ENCODE results near the gene CCL19. TPM values are rescaled to one million over a fixed set of nuclear protein-coding genes. Genes with fewer than 3 reads are reported as not detected.
"Not testable (repeated sequence)": the region's sequence is repeated elsewhere in the genome, so short reads cannot be mapped to it uniquely, and the experiment has no call there.

The CCL19 gene
- 2.1 TPM for total RNA-seq
- 4.0 TPM for polyA plus RNA-seq

GRCh38 chr9:34690983-34691935 lies at the start of gene CCL19:
Gene CCL19 (minus strand): TSS chr9:34691276. CDS start chr9:34691139, 137 bp downstream.
- no peaks in the 10 kb centered on the region for H3K4me1 ChIP-seq (ENCODE audit: insufficient read depth)
- DNase-seq (ENCODE audit: extremely low spot score), result no peak
- H3K27ac ChIP-seq (ENCODE audit: low read depth), result no peak within 1 kb of the TSS
- 57% methylated on average over 6 of the region's 6 CpGs for WGBS
- no peaks in the 10 kb centered on the region for H3K36me3 ChIP-seq (ENCODE audit: insufficient read depth)
- no peak within 1 kb of the TSS for H3K4me3 ChIP-seq (ENCODE audit: low read depth, low read length)

- WGBS, result 96% methylated on average over 27 of the region's 27 CpGs
- H3K27ac ChIP-seq (ENCODE audit: low read depth); H3K36me3 ChIP-seq (ENCODE audit: insufficient read depth); DNase-seq (ENCODE audit: extremely low spot score); H3K4me3 ChIP-seq (ENCODE audit: low read depth, low read length); H3K4me1 ChIP-seq (ENCODE audit: insufficient read depth): not testable (repeated sequence)
Measured at GRCh38 chr9:34740176-34740575, 49.1 kb upstream of the CCL19 start.

GRCh38 chr9:34737677-34738260 lies 46.7 kb upstream of the CCL19 start:
- Histone ChIP-seq H3K4me3 (ENCODE audit: low read depth, low read length) (no peak overlapping the region), H3K27ac (ENCODE audit: low read depth) (no peak overlapping the region), H3K4me1 (ENCODE audit: insufficient read depth) (no peaks in the 10 kb centered on the region), H3K36me3 (ENCODE audit: insufficient read depth) (no peaks in the 10 kb centered on the region)
- WGBS, result 47% methylated on average over 6 of the region's 6 CpGs
- DNase-seq (ENCODE audit: extremely low spot score), result no peak

- DNase-seq (ENCODE audit: extremely low spot score), result no peak
- Histone ChIP-seq H3K27ac (ENCODE audit: low read depth) (no peak overlapping the region), H3K4me1 (ENCODE audit: insufficient read depth) (no peaks in the 10 kb centered on the region), H3K4me3 (ENCODE audit: low read depth, low read length) (no peak overlapping the region), H3K36me3 (ENCODE audit: insufficient read depth) (no peaks in the 10 kb centered on the region)
Measured at GRCh38 chr9:34734720-34735119, 43.6 kb upstream of the CCL19 start.

- no peak overlapping the region for H3K27ac ChIP-seq (ENCODE audit: low read depth)
- H3K36me3 ChIP-seq (ENCODE audit: insufficient read depth), result no peaks in the 10 kb centered on the region
Measured at GRCh38 chr9:34732886-34733285, 41.8 kb upstream of the CCL19 start.

GRCh38 chr9:34732478-34732877 lies 41.4 kb upstream of the CCL19 start:
- Histone ChIP-seq H3K27ac (ENCODE audit: low read depth) (no peak overlapping the region), H3K36me3 (ENCODE audit: insufficient read depth) (no peaks in the 10 kb centered on the region), H3K4me3 (ENCODE audit: low read depth, low read length) (no peak overlapping the region), H3K4me1 (ENCODE audit: insufficient read depth) (no peaks in the 10 kb centered on the region)
- no peak for DNase-seq (ENCODE audit: extremely low spot score)
- WGBS, result 90% methylated on average over 1 of the region's 1 CpG

More at GRCh38 chr9:34732886-34733285, 41.8 kb upstream of the CCL19 start:
- DNase-seq (ENCODE audit: extremely low spot score), result no peak
- Histone ChIP-seq H3K4me3 (ENCODE audit: low read depth, low read length) (no peak overlapping the region), H3K4me1 (ENCODE audit: insufficient read depth) (no peaks in the 10 kb centered on the region)
- 81% methylated on average over 2 of the region's 2 CpGs for WGBS

GRCh38 chr9:34723141-34723540 lies 32.1 kb upstream of the CCL19 start:
- Histone ChIP-seq H3K4me1 (ENCODE audit: insufficient read depth) (no peaks in the 10 kb centered on the region), H3K4me3 (ENCODE audit: low read depth, low read length) (no peak overlapping the region), H3K27ac (ENCODE audit: low read depth) (no peak overlapping the region), H3K36me3 (ENCODE audit: insufficient read depth) (no peaks in the 10 kb centered on the region)
- 90% methylated on average over 11 of the region's 11 CpGs for WGBS
- DNase-seq (ENCODE audit: extremely low spot score), result no peak

- DNase-seq (ENCODE audit: extremely low spot score); H3K4me3 ChIP-seq (ENCODE audit: low read depth, low read length); H3K27ac ChIP-seq (ENCODE audit: low read depth); H3K4me1 ChIP-seq (ENCODE audit: insufficient read depth); H3K36me3 ChIP-seq (ENCODE audit: insufficient read depth): not testable (repeated sequence)
Measured at GRCh38 chr9:34719769-34720025, 28.6 kb upstream of the CCL19 start.

- H3K27ac ChIP-seq (ENCODE audit: low read depth), result no peak overlapping the region
- 88% methylated on average over 8 of the region's 8 CpGs for WGBS
- no peaks in the 10 kb centered on the region for H3K4me1 ChIP-seq (ENCODE audit: insufficient read depth)
- no peaks in the 10 kb centered on the region for H3K36me3 ChIP-seq (ENCODE audit: insufficient read depth)
- H3K4me3 ChIP-seq (ENCODE audit: low read depth, low read length), result no peak overlapping the region
- DNase-seq (ENCODE audit: extremely low spot score), result no peak
Measured at GRCh38 chr9:34719021-34719768, 28.1 kb upstream of the CCL19 start.

GRCh38 chr9:34717996-34718614 lies 27.0 kb upstream of the CCL19 start:
- 59% methylated on average over 3 of the region's 3 CpGs for WGBS
- Histone ChIP-seq H3K4me1 (ENCODE audit: insufficient read depth) (no peaks in the 10 kb centered on the region), H3K4me3 (ENCODE audit: low read depth, low read length) (no peak overlapping the region), H3K27ac (ENCODE audit: low read depth) (no peak overlapping the region), H3K36me3 (ENCODE audit: insufficient read depth) (no peaks in the 10 kb centered on the region)
- no peak for DNase-seq (ENCODE audit: extremely low spot score)

GRCh38 chr9:34716711-34717110 lies 25.6 kb upstream of the CCL19 start:
- Histone ChIP-seq H3K4me3 (ENCODE audit: low read depth, low read length) (no peak overlapping the region), H3K36me3 (ENCODE audit: insufficient read depth) (no peaks in the 10 kb centered on the region), H3K27ac (ENCODE audit: low read depth) (no peak overlapping the region), H3K4me1 (ENCODE audit: insufficient read depth) (no peaks in the 10 kb centered on the region)
- DNase-seq (ENCODE audit: extremely low spot score), result no peak
- WGBS, result 70% methylated on average over 4 of the region's 4 CpGs

GRCh38 chr9:34715639-34716215 lies 24.7 kb upstream of the CCL19 start:
- whole genome bisulfite sequencing, result 91% methylated on average over 7 of the region's 7 CpGs
- H3K4me3 ChIP-seq (ENCODE audit: low read depth, low read length), result no peak overlapping the region
- H3K4me1 ChIP-seq (ENCODE audit: insufficient read depth), result no peaks in the 10 kb centered on the region
- no peak for DNase-seq (ENCODE audit: extremely low spot score)
- no peak overlapping the region for H3K27ac ChIP-seq (ENCODE audit: low read depth)
- no peaks in the 10 kb centered on the region for H3K36me3 ChIP-seq (ENCODE audit: insufficient read depth)

GRCh38 chr9:34714007-34714406 lies 22.9 kb upstream of the CCL19 start:
- DNase-seq (ENCODE audit: extremely low spot score), result no peak
- Histone ChIP-seq H3K4me3 (ENCODE audit: low read depth, low read length) (no peak overlapping the region), H3K27ac (ENCODE audit: low read depth) (no peak overlapping the region), H3K36me3 (ENCODE audit: insufficient read depth) (no peaks in the 10 kb centered on the region), H3K4me1 (ENCODE audit: insufficient read depth) (no peaks in the 10 kb centered on the region)
